ENCODE results near the gene ATRIP. TPM values are rescaled to one million over a fixed set of nuclear protein-coding genes. Genes with fewer than 3 reads are reported as not detected.
A peak's percentile ranks its signal among the peaks of the same experiment; 100 is the strongest.

ATRIP gene
- total and polyA plus RNA-seq, 3 experiments from 2014 or later: 13.4 to 22.8 (median 22.1) TPM

GRCh38 chr3:48407542-48408099 lies 38.9 kb upstream of the ATRIP start:
- no peaks in the 10 kb centered on the region for H3K9me3 Mint-ChIP-seq
- Histone ChIP-seq H3K36me3 (ENCODE audit: insufficient read depth, low read length) (no peaks in the 10 kb centered on the region), H3K4me3 (ENCODE audit: low read length) (no peak overlapping the region), H3K9me3 (ENCODE audit: low read length) (no peaks in the 10 kb centered on the region), H3K27me3 (ENCODE audit: insufficient read depth, low read length, poor library complexity, severe bottlenecking) (no peaks in the 10 kb centered on the region), H3K4me1 (ENCODE audit: insufficient read depth, low read length) (no peaks in the 10 kb centered on the region), H3K27ac (ENCODE audit: low read depth, low read length) (no peak overlapping the region)
- no peak overlapping the region for H3K4me3 Mint-ChIP-seq
- peak in 2 of 5 donors; percentile 0 to 28 for DNase-seq
- ChIA-PET CTCF (interaction anchor here (1.7 to 3.1 kb wide), 2 partner anchors 29 to 142 kb away, joined by 7 to 14 read pairs; no protein-coding TSS in a partner anchor), POLR2A (no interaction called here)
- H3K36me3 Mint-ChIP-seq: peaks cover 0 to 1% (median 0%) of the 10 kb centered on the region in 3 donors
- peaks cover 0 to 2% of the 10 kb centered on the region in 2 donors for H3K27me3 Mint-ChIP-seq
- H3K27ac Mint-ChIP-seq: peak overlapping the region in 1 of 8 donors; percentile 81
- H3K4me1 Mint-ChIP-seq: no peaks in the 10 kb centered on the region

DNA sequence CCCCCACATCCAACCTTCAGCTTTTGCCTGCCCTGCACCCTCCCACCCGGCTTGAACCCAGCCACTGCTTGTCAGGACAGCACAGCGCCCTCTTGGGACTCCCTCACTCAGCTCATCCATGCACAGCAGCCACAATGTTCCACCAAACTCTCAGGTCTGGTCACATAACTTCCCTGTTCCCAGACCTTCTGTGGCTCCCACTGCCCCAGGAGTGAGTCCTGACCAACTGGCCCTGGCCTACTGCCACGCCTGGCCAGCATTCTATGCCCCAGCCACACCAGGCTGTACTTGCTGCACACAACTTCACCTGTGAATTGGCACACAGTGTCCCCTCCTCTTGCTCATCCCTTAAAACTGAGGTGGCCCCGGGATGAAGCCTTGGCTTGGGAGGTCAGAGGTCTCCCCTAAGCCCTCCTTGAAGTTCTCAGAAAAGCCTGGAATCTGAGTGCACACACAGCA lies 37.7 kb upstream of the ATRIP start:
- H3K27ac Mint-ChIP-seq: no peak overlapping the region
- Histone ChIP-seq H3K27ac (ENCODE audit: low read depth, low read length) (no peak overlapping the region), H3K9me3 (ENCODE audit: low read length) (no peaks in the 10 kb centered on the region), H3K36me3 (ENCODE audit: insufficient read depth, low read length) (no peaks in the 10 kb centered on the region), H3K27me3 (ENCODE audit: insufficient read depth, low read length, poor library complexity, severe bottlenecking) (no peaks in the 10 kb centered on the region), H3K4me3 (ENCODE audit: low read length) (no peak overlapping the region), H3K4me1 (ENCODE audit: insufficient read depth, low read length) (no peaks in the 10 kb centered on the region)
- H3K4me3 Mint-ChIP-seq: no peak overlapping the region
- peak in 2 of 5 donors; percentile 0 to 41 for DNase-seq
- POLR2A ChIA-PET: interaction anchor here (0.5 to 0.6 kb wide), 2 partner anchors 492 to 1436 kb away, joined by 5 to 8 read pairs; no protein-coding TSS in a partner anchor
- H3K27me3 Mint-ChIP-seq: peaks cover 0 to 2% of the 10 kb centered on the region in 2 donors
- H3K36me3 Mint-ChIP-seq: peaks cover 0 to 1% (median 0%) of the 10 kb centered on the region in 3 donors
- H3K9me3 Mint-ChIP-seq: no peaks in the 10 kb centered on the region
- CTCF ChIA-PET: interaction anchor here (0.9 to 3.1 kb wide), 2 partner anchors 8 to 27 kb away, joined by 4 to 14 read pairs; no protein-coding TSS in a partner anchor
- H3K4me1 Mint-ChIP-seq: no peaks in the 10 kb centered on the region

GRCh38 chr3:48409291-48410201 lies 37.0 kb upstream of the ATRIP start:
- no peaks in the 10 kb centered on the region for H3K27me3 ChIP-seq (ENCODE audit: insufficient read depth, low read length, poor library complexity, severe bottlenecking)
- CTCF ChIA-PET: interaction anchor here (0.9 to 2.7 kb wide), 2 partner anchors 9 to 26 kb away, joined by 4 to 11 read pairs; no protein-coding TSS in a partner anchor
- Mint-ChIP-seq H3K36me3 (peaks cover 0 to 1% (median 0%) of the 10 kb centered on the region in 3 donors), H3K4me1 (no peaks in the 10 kb centered on the region), H3K27ac (peak overlapping the region in 1 of 8 donors; percentile 78), H3K9me3 (no peaks in the 10 kb centered on the region), H3K4me3 (no peak overlapping the region), H3K27me3 (peaks cover 0 to 2% of the 10 kb centered on the region in 2 donors)
- H3K27ac ChIP-seq (ENCODE audit: low read depth, low read length): no peak overlapping the region
- DNase-seq: peak in 2 of 5 donors; percentile 0 to 19
- H3K4me1 ChIP-seq (ENCODE audit: insufficient read depth, low read length): no peaks in the 10 kb centered on the region
- no peak overlapping the region for H3K4me3 ChIP-seq (ENCODE audit: low read length)
- H3K36me3 ChIP-seq (ENCODE audit: insufficient read depth, low read length): no peaks in the 10 kb centered on the region
- no peaks in the 10 kb centered on the region for H3K9me3 ChIP-seq (ENCODE audit: low read length)
- POLR2A ChIA-PET: interaction anchor here (0.5 kb wide), 1 partner anchor 1436 kb away, joined by 5 read pairs; no protein-coding TSS in a partner anchor

DNA sequence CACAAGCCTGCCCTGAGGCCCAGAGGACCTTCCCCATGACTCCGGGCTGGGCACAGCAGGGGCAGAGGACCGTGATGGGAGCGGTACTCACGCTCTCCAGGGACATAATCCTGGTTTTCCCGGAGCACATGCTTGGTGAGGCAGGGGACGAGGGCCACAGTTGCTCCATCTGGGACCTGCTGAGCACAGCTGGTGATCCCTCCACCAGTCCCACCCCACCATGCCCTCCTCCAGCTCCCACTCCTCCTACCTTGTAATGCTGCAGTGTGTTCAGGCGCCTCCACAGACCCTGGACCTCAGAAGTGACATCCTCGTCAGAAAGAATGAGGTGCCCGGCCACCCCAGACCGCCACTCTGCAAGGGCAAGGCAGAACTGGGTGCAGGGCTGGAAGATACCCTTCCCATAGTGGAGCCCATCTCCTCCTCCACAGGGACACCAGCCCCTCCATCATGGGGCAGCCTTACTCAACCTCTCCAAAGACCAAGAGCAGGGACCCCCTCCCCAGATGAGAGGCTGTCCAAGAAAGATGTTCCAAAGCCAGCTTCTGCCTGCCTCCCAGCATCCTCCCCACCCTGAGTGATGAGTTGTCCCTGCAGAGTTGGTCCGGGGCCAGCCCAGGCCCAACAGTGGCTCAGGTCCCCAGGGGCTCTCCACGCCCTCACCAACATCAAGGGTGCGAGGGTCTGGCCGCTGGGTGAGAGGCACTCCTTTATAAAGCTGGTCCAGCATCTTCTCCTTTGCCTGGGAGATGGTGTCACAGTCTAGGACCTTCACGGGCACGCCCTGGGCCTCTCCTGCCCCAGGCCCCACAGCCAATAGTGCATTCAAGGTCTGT lies 36.1 kb upstream of the ATRIP start:
- ChIA-PET POLR2A (no interaction called here), CTCF (interaction anchor here (2.7 to 2.8 kb wide), 2 partner anchors 10 to 25 kb away, joined by 11 to 14 read pairs; no protein-coding TSS in a partner anchor)
- Histone ChIP-seq H3K4me1 (ENCODE audit: insufficient read depth, low read length) (no peaks in the 10 kb centered on the region), H3K27ac (ENCODE audit: low read depth, low read length) (no peak overlapping the region), H3K27me3 (ENCODE audit: insufficient read depth, low read length, poor library complexity, severe bottlenecking) (no peaks in the 10 kb centered on the region), H3K36me3 (ENCODE audit: insufficient read depth, low read length) (no peaks in the 10 kb centered on the region), H3K4me3 (ENCODE audit: low read length) (no peak overlapping the region), H3K9me3 (ENCODE audit: low read length) (no peaks in the 10 kb centered on the region)
- Mint-ChIP-seq H3K4me3 (no peak overlapping the region), H3K27me3 (peaks cover 0 to 2% of the 10 kb centered on the region in 2 donors), H3K9me3 (no peaks in the 10 kb centered on the region), H3K27ac (peak overlapping the region in 1 of 8 donors; percentile 79), H3K4me1 (no peaks in the 10 kb centered on the region), H3K36me3 (peaks cover 0 to 1% (median 0%) of the 10 kb centered on the region in 3 donors)
- peak in 1 of 5 donors; percentile 32 for DNase-seq

DNA sequence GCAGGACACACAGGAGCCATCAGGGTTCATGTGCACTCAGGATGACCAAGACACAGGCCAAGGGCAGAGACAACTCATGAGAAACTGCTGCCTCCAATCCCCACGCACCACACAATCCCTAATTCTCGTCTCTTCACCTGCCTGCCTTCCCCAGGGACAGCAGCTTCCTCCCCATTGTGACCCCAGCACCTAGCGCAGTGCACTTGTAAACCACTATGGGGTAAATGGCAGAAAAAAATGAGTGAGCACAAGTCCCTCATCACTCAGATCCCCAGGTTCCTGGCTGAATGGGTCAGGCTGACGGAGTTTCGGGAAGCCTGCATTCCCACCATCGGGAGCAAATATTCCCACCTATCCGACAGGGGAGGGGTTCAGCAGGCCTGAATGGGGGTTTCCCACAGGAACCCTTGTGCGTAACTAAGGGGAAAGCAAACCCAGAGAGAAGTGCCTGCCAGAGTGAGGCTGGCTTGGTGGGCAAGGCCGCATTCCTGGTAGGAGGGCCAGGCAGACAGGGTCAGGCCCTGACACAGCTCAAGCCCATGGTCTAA lies 35.4 kb upstream of the ATRIP start:
- H3K27ac ChIP-seq (ENCODE audit: low read depth, low read length): no peak overlapping the region
- no peak overlapping the region for H3K4me3 Mint-ChIP-seq

DNA sequence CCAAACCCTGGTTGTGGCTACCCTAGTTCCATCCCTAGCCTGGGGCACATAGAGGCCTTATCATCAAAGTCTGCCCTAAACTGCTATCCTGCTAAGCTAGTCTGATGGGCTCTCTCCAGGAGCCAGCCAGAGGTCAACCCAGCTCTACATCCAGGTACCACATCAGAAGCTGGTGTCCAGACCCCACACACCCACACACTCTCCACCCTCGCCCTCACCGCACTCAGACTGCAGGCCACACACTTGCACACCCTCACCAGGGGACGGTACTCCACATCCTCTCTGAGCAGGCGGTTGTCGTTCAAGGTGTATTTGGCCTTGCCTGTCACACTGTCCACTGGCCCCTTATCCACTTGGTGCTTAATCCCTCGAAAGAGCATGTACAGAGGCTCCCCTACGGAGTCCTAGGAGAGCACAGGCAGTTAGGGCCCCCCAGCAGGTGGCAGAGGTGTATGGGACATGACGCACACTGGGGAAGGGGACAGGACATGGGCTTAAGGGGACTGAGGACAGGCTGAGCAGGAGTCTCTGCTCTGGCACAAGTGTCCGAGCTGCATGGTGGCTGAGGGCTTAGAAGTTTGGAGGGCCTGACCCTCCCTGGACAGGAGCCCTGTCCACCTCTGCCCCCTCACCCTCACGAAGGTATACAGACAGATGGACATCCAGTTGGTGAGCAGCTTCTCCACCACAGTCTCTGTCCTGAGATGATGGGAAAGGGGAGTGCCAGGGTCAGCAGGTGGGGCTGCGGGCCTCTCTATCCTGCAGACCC lies 34.7 kb upstream of the ATRIP start:
- Mint-ChIP-seq H3K4me3 (no peak overlapping the region), H3K27me3 (peaks cover 0 to 2% of the 10 kb centered on the region in 2 donors), H3K27ac (no peak overlapping the region), H3K9me3 (no peaks in the 10 kb centered on the region), H3K36me3 (peaks cover 0 to 1% (median 0%) of the 10 kb centered on the region in 3 donors), H3K4me1 (no peaks in the 10 kb centered on the region)
- Histone ChIP-seq H3K27ac (ENCODE audit: low read depth, low read length) (no peak overlapping the region), H3K9me3 (ENCODE audit: low read length) (no peaks in the 10 kb centered on the region), H3K4me1 (ENCODE audit: insufficient read depth, low read length) (no peaks in the 10 kb centered on the region), H3K36me3 (ENCODE audit: insufficient read depth, low read length) (no peaks in the 10 kb centered on the region), H3K4me3 (ENCODE audit: low read length) (no peak overlapping the region), H3K27me3 (ENCODE audit: insufficient read depth, low read length, poor library complexity, severe bottlenecking) (no peaks in the 10 kb centered on the region)
- ChIA-PET CTCF (interaction anchor here (0.9 to 2.8 kb wide), 3 partner anchors 11 to 24 kb away, joined by 3 to 14 read pairs (median 11); no protein-coding TSS in a partner anchor), POLR2A (interaction anchor here (0.5 kb wide), 1 partner anchor 65 kb away, joined by 3 read pairs; no protein-coding TSS in a partner anchor)
- peak in 1 of 5 donors; percentile 38 for DNase-seq

More for the DNA sequence above, 35.4 kb upstream of the ATRIP start:
- no peaks in the 10 kb centered on the region for H3K36me3 ChIP-seq (ENCODE audit: insufficient read depth, low read length)
- H3K27me3 ChIP-seq (ENCODE audit: insufficient read depth, low read length, poor library complexity, severe bottlenecking): no peaks in the 10 kb centered on the region
- no peaks in the 10 kb centered on the region for H3K9me3 ChIP-seq (ENCODE audit: low read length)
- DNase-seq: peak in 1 of 5 donors; percentile 9
- Mint-ChIP-seq H3K27me3 (peaks cover 0 to 2% of the 10 kb centered on the region in 2 donors), H3K9me3 (no peaks in the 10 kb centered on the region), H3K27ac (peak overlapping the region in 1 of 8 donors; percentile 79), H3K4me1 (no peaks in the 10 kb centered on the region), H3K36me3 (peaks cover 0 to 1% (median 0%) of the 10 kb centered on the region in 3 donors)
- ChIA-PET CTCF (interaction anchor here (2.7 to 2.8 kb wide), 2 partner anchors 10 to 25 kb away, joined by 11 to 14 read pairs; no protein-coding TSS in a partner anchor), POLR2A (interaction anchor here (0.5 kb wide), 1 partner anchor 66 kb away, joined by 3 read pairs; no protein-coding TSS in a partner anchor)
- H3K4me1 ChIP-seq (ENCODE audit: insufficient read depth, low read length): no peaks in the 10 kb centered on the region
- H3K4me3 ChIP-seq (ENCODE audit: low read length): no peak overlapping the region

Measured in CD8-positive, alpha-beta memory T cell (primary cell).